Measurements from ENCODE around the gene BAZ2B. TPM values are rescaled to one million over a fixed set of nuclear protein-coding genes. Genes with fewer than 3 reads are reported as not detected.

The BAZ2B gene
- total and polyA plus RNA-seq, 2 experiments from 2014 or later, result 51.7 to 62.9 TPM

DNA sequence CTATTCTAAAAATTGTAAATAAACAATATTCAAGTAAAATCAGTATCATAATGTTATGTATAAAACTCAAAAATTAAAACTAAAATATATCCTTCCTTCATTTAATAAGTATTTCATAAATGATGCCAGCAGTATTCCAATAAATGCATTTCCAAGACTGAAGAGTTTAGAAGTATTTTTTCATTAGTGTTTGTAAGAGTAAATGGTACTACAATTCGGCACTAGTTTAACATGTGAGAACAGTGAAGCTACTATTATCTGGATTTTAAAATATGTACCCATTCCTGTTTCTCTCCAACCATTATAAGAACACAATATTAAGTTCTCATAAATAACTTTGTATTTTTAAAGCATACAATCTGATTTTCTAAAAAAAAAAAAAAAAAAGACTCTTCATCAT lies 3.3 kb downstream of the BAZ2B start:
- H3K4me2 ChIP-seq, result peak overlapping the region; percentile 77
- no peak for TF ChIP-seq JUNB (IDR thresholded peaks at IDR 0.05; ENCODE audit: unreplicated experiment)
- TF ChIP-seq EZH2phosphoT487 (IDR thresholded peaks at IDR 0.05; ENCODE audit: unreplicated experiment), result no peak
- no peak for TF ChIP-seq ZNF462 (CRISPR knock-in tag; IDR thresholded peaks at IDR 0.05)
- TF ChIP-seq STAT1 (IDR thresholded peaks at IDR 0.05; ENCODE audit: unreplicated experiment), result no peak
- TF ChIP-seq ZNF331 (CRISPR knock-in tag; IDR thresholded peaks at IDR 0.05; ENCODE audit: low read depth), result no peak
- TF ChIP-seq, protein P1, sequence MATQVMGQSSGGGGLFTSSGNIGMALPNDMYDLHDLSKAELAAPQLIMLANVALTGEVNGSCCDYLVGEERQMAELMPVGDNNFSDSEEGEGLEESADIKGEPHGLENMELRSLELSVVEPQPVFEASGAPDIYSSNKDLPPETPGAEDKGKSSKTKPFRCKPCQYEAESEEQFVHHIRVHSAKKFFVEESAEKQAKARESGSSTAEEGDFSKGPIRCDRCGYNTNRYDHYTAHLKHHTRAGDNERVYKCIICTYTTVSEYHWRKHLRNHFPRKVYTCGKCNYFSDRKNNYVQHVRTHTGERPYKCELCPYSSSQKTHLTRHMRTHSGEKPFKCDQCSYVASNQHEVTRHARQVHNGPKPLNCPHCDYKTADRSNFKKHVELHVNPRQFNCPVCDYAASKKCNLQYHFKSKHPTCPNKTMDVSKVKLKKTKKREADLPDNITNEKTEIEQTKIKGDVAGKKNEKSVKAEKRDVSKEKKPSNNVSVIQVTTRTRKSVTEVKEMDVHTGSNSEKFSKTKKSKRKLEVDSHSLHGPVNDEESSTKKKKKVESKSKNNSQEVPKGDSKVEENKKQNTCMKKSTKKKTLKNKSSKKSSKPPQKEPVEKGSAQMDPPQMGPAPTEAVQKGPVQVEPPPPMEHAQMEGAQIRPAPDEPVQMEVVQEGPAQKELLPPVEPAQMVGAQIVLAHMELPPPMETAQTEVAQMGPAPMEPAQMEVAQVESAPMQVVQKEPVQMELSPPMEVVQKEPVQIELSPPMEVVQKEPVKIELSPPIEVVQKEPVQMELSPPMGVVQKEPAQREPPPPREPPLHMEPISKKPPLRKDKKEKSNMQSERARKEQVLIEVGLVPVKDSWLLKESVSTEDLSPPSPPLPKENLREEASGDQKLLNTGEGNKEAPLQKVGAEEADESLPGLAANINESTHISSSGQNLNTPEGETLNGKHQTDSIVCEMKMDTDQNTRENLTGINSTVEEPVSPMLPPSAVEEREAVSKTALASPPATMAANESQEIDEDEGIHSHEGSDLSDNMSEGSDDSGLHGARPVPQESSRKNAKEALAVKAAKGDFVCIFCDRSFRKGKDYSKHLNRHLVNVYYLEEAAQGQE (IDR thresholded peaks at IDR 0.05; ENCODE audit: unreplicated experiment), result no peak
- TF ChIP-seq, protein P2, sequence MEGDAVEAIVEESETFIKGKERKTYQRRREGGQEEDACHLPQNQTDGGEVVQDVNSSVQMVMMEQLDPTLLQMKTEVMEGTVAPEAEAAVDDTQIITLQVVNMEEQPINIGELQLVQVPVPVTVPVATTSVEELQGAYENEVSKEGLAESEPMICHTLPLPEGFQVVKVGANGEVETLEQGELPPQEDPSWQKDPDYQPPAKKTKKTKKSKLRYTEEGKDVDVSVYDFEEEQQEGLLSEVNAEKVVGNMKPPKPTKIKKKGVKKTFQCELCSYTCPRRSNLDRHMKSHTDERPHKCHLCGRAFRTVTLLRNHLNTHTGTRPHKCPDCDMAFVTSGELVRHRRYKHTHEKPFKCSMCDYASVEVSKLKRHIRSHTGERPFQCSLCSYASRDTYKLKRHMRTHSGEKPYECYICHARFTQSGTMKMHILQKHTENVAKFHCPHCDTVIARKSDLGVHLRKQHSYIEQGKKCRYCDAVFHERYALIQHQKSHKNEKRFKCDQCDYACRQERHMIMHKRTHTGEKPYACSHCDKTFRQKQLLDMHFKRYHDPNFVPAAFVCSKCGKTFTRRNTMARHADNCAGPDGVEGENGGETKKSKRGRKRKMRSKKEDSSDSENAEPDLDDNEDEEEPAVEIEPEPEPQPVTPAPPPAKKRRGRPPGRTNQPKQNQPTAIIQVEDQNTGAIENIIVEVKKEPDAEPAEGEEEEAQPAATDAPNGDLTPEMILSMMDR (conservative IDR thresholded peaks at IDR 0.05; ENCODE audit: low read depth in 2 of 2), result no peak
- TF ChIP-seq EZH2 (IDR thresholded peaks at IDR 0.05; ENCODE audit: low read depth, unreplicated experiment), result no peak
- TF ChIP-seq ZNF114 (CRISPR knock-in tag; IDR thresholded peaks at IDR 0.05), result no peak
- H3K79me2 ChIP-seq (replicated peaks; ENCODE audit: insufficient read depth), result peaks cover 79% of the 10 kb centered on the region
- peak overlapping the region; percentile 54 for H3K4me3 ChIP-seq
- DNase-seq (ENCODE audit: low spot score) (no peak), ATAC-seq (no peak)
- H3K27me3 ChIP-seq (ENCODE audit: insufficient read depth), result no peaks in the 10 kb centered on the region
- H3K4me1 Mint-ChIP-seq, result peaks cover 42% of the 10 kb centered on the region
- no peaks in the 10 kb centered on the region for H3K9me2 ChIP-seq (ENCODE audit: insufficient read depth)
- H3K27ac Mint-ChIP-seq, result no peak overlapping the region; the same call in 1 of the 2 replicates
- H3F3A ChIP-seq (replicated peaks; ENCODE audit: low read depth), result no peaks in the 10 kb centered on the region
- H4K20me1 ChIP-seq (replicated peaks; ENCODE audit: insufficient read depth), result no peaks in the 10 kb centered on the region
- no peak overlapping the region for H2AFZ ChIP-seq
- H3K4me3 Mint-ChIP-seq, result peak overlapping the region; percentile 86
- no peaks in the 10 kb centered on the region for H3K9me3 Mint-ChIP-seq
- no peak overlapping the region for H3K27ac ChIP-seq (ENCODE audit: low read depth)
- peaks cover 23% of the 10 kb centered on the region for H3K4me1 ChIP-seq (ENCODE audit: insufficient read depth)
- H3K36me3 Mint-ChIP-seq (ENCODE audit: low read depth), result peaks cover 4% of the 10 kb centered on the region
- H3K27me3 Mint-ChIP-seq (ENCODE audit: insufficient read depth, low read depth, poor library complexity), result peaks cover 5% of the 10 kb centered on the region
- H3K36me3 ChIP-seq (ENCODE audit: insufficient read depth), result no peaks in the 10 kb centered on the region

All from GM23338 (cell line).